ENCODE results near the gene ATP2B1.

DNA sequence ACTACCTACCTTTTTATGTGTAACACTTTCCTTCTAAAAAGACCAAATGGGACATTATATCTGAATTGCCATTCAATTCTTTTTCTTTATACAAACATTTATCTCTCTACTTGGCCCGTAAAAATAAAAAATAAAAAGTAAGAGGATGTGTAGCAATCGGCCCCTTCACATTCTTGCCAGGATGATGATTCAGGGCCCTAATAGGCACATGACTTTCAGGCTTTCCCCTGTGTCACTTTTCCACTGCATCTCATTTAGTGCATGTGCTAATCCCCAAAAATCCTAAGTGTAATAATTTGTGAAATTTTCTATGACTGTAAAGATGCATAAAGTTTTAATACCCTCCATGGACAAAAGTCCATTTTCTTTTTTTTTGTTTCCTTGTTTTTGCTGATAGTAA, 23.0 kb upstream of the ATP2B1 start:
- TF ChIP-seq EZH2phosphoT487 (IDR thresholded peaks at IDR 0.05; ENCODE audit: borderline replicate concordance, low read length), result no peak
- TF ChIP-seq, protein P1, sequence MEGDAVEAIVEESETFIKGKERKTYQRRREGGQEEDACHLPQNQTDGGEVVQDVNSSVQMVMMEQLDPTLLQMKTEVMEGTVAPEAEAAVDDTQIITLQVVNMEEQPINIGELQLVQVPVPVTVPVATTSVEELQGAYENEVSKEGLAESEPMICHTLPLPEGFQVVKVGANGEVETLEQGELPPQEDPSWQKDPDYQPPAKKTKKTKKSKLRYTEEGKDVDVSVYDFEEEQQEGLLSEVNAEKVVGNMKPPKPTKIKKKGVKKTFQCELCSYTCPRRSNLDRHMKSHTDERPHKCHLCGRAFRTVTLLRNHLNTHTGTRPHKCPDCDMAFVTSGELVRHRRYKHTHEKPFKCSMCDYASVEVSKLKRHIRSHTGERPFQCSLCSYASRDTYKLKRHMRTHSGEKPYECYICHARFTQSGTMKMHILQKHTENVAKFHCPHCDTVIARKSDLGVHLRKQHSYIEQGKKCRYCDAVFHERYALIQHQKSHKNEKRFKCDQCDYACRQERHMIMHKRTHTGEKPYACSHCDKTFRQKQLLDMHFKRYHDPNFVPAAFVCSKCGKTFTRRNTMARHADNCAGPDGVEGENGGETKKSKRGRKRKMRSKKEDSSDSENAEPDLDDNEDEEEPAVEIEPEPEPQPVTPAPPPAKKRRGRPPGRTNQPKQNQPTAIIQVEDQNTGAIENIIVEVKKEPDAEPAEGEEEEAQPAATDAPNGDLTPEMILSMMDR (conservative IDR thresholded peaks at IDR 0.05; ENCODE audit: low read depth, low read length), result no peak
